ENCODE measurements around the gene MOSPD2. TPM values are rescaled to one million over a fixed set of nuclear protein-coding genes. Genes with fewer than 3 reads are reported as not detected.

Gene MOSPD2
- total RNA-seq, 1 experiment from 2014 or later, result 6.4 TPM

DNA sequence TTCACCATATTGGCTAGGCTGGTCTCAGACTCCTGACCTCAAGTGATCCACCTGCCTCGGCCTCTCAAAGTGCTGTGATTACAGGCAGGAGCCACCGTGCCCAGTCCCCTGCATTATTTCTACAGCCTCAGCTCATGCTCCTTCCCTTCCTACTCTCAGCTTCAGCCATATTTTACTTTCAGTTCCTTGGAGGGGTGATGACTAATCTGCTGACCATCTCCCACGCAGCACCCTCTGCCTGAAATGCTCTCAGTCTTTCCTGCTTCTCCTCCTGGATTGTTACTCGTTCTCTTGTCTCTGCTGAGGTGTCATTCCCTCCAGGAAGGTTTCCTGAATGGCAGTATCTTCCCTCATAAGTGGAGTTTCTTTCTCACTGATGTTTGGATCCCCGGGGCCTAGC is 63.3 kb downstream of the MOSPD2 start:
- H3K9me3 Mint-ChIP-seq, result peaks cover 60 to 64% of the 10 kb centered on the region in 2 experiments
- Histone ChIP-seq H3K23me2 (ENCODE audit: insufficient read length, low read depth, low read length, poor library complexity, severe bottlenecking) (no peaks in the 10 kb centered on the region), H3K79me2 (ENCODE audit: insufficient read depth, low read length) (no peaks in the 10 kb centered on the region), H3K4me1 (ENCODE audit: insufficient read depth, low read length) (no peaks in the 10 kb centered on the region), H2AFZ (ENCODE audit: low read length) (no peak overlapping the region), H3K56ac (ENCODE audit: insufficient read length, low read depth, low read length) (no peak overlapping the region), H3K18ac (ENCODE audit: insufficient read length, low read depth, low read length) (no peak overlapping the region), H3K27me3 (ENCODE audit: insufficient read depth, low read length) (no peaks in the 10 kb centered on the region), H4K5ac (ENCODE audit: insufficient read length, low read depth, low read length) (no peak overlapping the region), H3K4me2 (ENCODE audit: insufficient read depth, insufficient read length, low read length) (no peak overlapping the region), H3K27ac (ENCODE audit: insufficient read length, low read depth, low read length) (no peak overlapping the region), H3K79me1 (ENCODE audit: insufficient read depth, low read depth, low read length, poor library complexity, severe bottlenecking) (no peaks in the 10 kb centered on the region), H2AK5ac (ENCODE audit: insufficient read length, low read length) (no peak overlapping the region), H4K20me1 (ENCODE audit: control insufficient read depth, insufficient read depth, insufficient read length) (no peaks in the 10 kb centered on the region), H3K23ac (ENCODE audit: insufficient read length, low read depth, low read length) (no peak overlapping the region), H2BK20ac (ENCODE audit: low read depth, low read length, poor library complexity, severe bottlenecking) (no peak overlapping the region), H4K91ac (ENCODE audit: insufficient read length, low read depth, low read length) (no peak overlapping the region), H3K9ac (ENCODE audit: extremely low read depth, insufficient read length, low read length) (no peak overlapping the region), H2BK5ac (ENCODE audit: insufficient read length, low read length) (no peak overlapping the region), H2BK15ac (ENCODE audit: low read depth, low read length) (no peak overlapping the region), H3K9me3 (ENCODE audit: control insufficient read depth, low read depth, low read length) (no peaks in the 10 kb centered on the region), H2BK120ac (ENCODE audit: low read depth, low read length, poor library complexity, severe bottlenecking) (no peak overlapping the region), H3T11ph (ENCODE audit: low read length) (no peak overlapping the region), H3K14ac (ENCODE audit: insufficient read depth, low read length) (no peak overlapping the region), H4K8ac (replicated peaks; ENCODE audit: insufficient read length, low read depth, low read length) (no peak overlapping the region), H2BK12ac (ENCODE audit: insufficient read length, low read depth, low read length) (no peak overlapping the region), H3K4ac (ENCODE audit: low read depth, low read length) (no peak overlapping the region)
- H3K27me3 Mint-ChIP-seq (ENCODE audit: low read depth), result no peaks in the 10 kb centered on the region
- H3K4me1 Mint-ChIP-seq, result peaks cover 6 to 7% of the 10 kb centered on the region in 2 experiments; a peak in 3 of 4 replicates
- peaks cover 0 to 2% (median 0%) of the 10 kb centered on the region in 3 experiments; a peak in 1 of 7 replicates for H3K36me3 Mint-ChIP-seq (ENCODE audit: insufficient read depth in 1 of 3, low read depth in 3 of 3)
- TF ChIP-seq, protein P1, sequence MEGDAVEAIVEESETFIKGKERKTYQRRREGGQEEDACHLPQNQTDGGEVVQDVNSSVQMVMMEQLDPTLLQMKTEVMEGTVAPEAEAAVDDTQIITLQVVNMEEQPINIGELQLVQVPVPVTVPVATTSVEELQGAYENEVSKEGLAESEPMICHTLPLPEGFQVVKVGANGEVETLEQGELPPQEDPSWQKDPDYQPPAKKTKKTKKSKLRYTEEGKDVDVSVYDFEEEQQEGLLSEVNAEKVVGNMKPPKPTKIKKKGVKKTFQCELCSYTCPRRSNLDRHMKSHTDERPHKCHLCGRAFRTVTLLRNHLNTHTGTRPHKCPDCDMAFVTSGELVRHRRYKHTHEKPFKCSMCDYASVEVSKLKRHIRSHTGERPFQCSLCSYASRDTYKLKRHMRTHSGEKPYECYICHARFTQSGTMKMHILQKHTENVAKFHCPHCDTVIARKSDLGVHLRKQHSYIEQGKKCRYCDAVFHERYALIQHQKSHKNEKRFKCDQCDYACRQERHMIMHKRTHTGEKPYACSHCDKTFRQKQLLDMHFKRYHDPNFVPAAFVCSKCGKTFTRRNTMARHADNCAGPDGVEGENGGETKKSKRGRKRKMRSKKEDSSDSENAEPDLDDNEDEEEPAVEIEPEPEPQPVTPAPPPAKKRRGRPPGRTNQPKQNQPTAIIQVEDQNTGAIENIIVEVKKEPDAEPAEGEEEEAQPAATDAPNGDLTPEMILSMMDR (conservative IDR thresholded peaks at IDR 0.05), result no peak
- H3K27ac Mint-ChIP-seq, result no peak overlapping the region
- DNase-seq, result no peak
- WGBS (ENCODE audit: extremely low coverage, insufficient read length, low lambda C conversion rate), result no CpG with 5 or more reads among the region's 5 CpGs
- no peak overlapping the region for H3K4me3 Mint-ChIP-seq

Measured in H9 (cell line).